Immature natural killer cell (primary cell): ENCODE data around the gene SCD5. TPM values are rescaled to one million over a fixed set of nuclear protein-coding genes. Genes with fewer than 3 reads are reported as not detected.

ENCODE experiments used
- DNase-seq, 3 donors: peaks; one replicate each; pipeline ENCODE4 v3.0.0; 2022; ENCODE audit warnings: mixed read lengths in 1 of 3
- H3K27ac Mint-ChIP-seq, 6 donors: one replicate each; pipeline ENCODE4 v1.8.0; 2020; ENCODE audit warnings: mixed read lengths in 6 of 6, mild to moderate bottlenecking in 5 of 6, inconsistent platforms in 4 of 6, moderate library complexity in 3 of 6
- H3K27me3 Mint-ChIP-seq, 3 donors: one replicate each; pipeline ENCODE4 v1.8.0; 2020 to 2021; ENCODE audit warnings: low read depth in 3 of 3, mild to moderate bottlenecking in 3 of 3, mixed read lengths in 3 of 3, moderate library complexity in 3 of 3, inconsistent platforms in 1 of 3
- H3K36me3 Mint-ChIP-seq, 3 donors: one replicate each; pipeline ENCODE4 v1.8.0; 2020; ENCODE audit warnings: mixed read lengths in 3 of 3, inconsistent platforms in 2 of 3, mild to moderate bottlenecking in 2 of 3
- H3K4me1 Mint-ChIP-seq, 2 donors: one replicate each; pipeline ENCODE4 v1.8.0; 2020; ENCODE audit warnings: inconsistent platforms in 2 of 2, mild to moderate bottlenecking in 2 of 2, mixed read lengths in 2 of 2, moderate library complexity in 1 of 2
- H3K4me3 Mint-ChIP-seq, 5 donors: one replicate each; pipeline ENCODE4 v1.8.0; 2020; ENCODE audit warnings: mild to moderate bottlenecking in 5 of 5, mixed read lengths in 5 of 5, inconsistent platforms in 3 of 5, moderate library complexity in 3 of 5
- H3K9me3 Mint-ChIP-seq, 6 donors: one replicate each; pipeline ENCODE4 v1.8.0; 2020; ENCODE audit warnings: mild to moderate bottlenecking in 6 of 6, mixed read lengths in 6 of 6, inconsistent platforms in 4 of 6, moderate library complexity in 3 of 6
- polyA plus RNA-seq, 3 donors: library from polyadenylated mRNA; unstranded; fragments of 300-500 nt; fragmentation: Illumina TruSeq; gene quantifications; one replicate each; pipeline ENCODE4 v1.2.3, GENCODE V29; 2021

The SCD5 gene
- polyA plus RNA-seq, 3 donors from 2014 or later, result 4.6 to 16.1 (median 11.3) TPM

DNA sequence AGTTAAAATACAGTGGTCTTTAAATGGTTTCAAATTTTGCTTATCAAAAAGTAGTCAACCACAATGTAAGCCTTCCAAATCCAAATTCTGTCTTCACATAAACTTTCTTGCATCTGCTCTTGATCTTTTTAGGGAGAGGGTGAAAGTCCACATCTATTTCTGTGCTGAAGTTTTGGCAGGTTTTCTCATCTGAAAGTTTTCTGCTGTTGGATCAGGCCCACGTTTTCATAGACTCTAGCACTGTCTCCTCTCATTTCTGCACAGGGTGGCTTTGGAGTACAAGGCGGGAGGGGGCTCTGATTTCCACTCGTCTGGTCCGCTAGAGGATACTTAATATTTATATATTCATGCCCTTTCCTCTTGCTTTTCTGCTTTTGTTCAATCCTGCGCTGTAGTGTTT is 218.7 kb downstream of the SCD5 start:
- Mint-ChIP-seq H3K27me3 (peaks cover 0 to 4% (median 3%) of the 10 kb centered on the region in 3 donors), H3K9me3 (no peaks in the 10 kb centered on the region), H3K4me3 (no peak overlapping the region), H3K36me3 (no peaks in the 10 kb centered on the region), H3K27ac (no peak overlapping the region), H3K4me1 (no peaks in the 10 kb centered on the region)
- DNase-seq, result no peak

Other genes starting within 250 kb of the SCD5 start
- under 1 TPM in 1 of 3 donors, not detected in 2; 0.45 TPM for gene TMEM150C, start 236.8 kb downstream of the SCD5 start, polyA plus RNA-seq
- gene SEC31A, start 92.4 kb upstream of the SCD5 start, polyA plus RNA-seq, result 100 to 1,000 TPM; 109 to 150 (median 147) TPM
- 1 to 10 TPM; 1.5 to 4.2 (median 2.1) TPM for gene THAP9, start 101.9 kb upstream of the SCD5 start, polyA plus RNA-seq
- 10 to 100 TPM in 1 of 3 donors, 1 to 10 TPM in 2; 5.5 to 13.1 (median 6.9) TPM for gene LIN54, start 212.0 kb upstream of the SCD5 start, polyA plus RNA-seq
- 10 to 100 TPM; 61.0 to 90.6 (median 71.1) TPM for gene COPS4, start 236.4 kb upstream of the SCD5 start, polyA plus RNA-seq